Epithelial cell of proximal tubule (primary cell): ENCODE measurements around the gene RGS6. TPM values are rescaled to one million over a fixed set of nuclear protein-coding genes. Genes with fewer than 3 reads are reported as not detected.

Experiments
- DNase-seq: peaks from one replicate; pipeline ENCODE4 v3.0.0-alpha.2; 2011; ENCODE audit warnings: low read depth
- H3K4me3 ChIP-seq: 2 replicates; pipeline ENCODE4 v1.5.1; 2011; ENCODE audit warnings: low read depth, mild to moderate bottlenecking, low read length
- total RNA-seq: library from RNA; depleted of rRNA; stranded (reverse); fragments of >200 nt; gene quantifications from 2 replicates; pipeline ENCODE4 v1.2.3, GENCODE V29; 2015
- TF ChIP-seq, protein P1 (sequence below): conservative IDR thresholded peaks from 2 replicates; pipeline ENCODE4 v1.5.1; 2012; ENCODE audit warnings: low read depth, mild to moderate bottlenecking, low read length

The RGS6 gene
- total RNA-seq, 1 donor from 2014 or later: not detected

DNA sequence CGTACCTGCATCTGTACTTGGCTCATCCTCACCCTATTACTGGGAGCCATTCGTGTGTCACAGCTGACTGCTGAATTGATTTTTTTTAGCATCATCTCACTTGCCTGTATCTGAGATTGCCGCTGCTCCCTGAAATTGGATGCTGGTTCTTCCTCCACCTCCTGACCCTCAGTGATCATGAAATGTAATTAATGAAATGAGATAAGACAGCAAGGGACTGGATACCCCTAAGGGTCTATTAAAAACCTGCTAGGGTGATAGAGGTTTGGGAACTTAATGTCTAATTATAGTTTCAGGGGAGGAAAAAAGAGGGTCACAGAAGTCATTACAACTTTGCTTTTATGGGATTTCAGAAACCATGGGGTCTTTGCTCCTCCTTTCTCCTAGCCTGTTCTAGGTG, 551.1 kb downstream of the RGS6 start:
- no peak for DNase-seq
- no peak overlapping the region for H3K4me3 ChIP-seq
- TF ChIP-seq, protein P1, sequence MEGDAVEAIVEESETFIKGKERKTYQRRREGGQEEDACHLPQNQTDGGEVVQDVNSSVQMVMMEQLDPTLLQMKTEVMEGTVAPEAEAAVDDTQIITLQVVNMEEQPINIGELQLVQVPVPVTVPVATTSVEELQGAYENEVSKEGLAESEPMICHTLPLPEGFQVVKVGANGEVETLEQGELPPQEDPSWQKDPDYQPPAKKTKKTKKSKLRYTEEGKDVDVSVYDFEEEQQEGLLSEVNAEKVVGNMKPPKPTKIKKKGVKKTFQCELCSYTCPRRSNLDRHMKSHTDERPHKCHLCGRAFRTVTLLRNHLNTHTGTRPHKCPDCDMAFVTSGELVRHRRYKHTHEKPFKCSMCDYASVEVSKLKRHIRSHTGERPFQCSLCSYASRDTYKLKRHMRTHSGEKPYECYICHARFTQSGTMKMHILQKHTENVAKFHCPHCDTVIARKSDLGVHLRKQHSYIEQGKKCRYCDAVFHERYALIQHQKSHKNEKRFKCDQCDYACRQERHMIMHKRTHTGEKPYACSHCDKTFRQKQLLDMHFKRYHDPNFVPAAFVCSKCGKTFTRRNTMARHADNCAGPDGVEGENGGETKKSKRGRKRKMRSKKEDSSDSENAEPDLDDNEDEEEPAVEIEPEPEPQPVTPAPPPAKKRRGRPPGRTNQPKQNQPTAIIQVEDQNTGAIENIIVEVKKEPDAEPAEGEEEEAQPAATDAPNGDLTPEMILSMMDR: no peak

DNA sequence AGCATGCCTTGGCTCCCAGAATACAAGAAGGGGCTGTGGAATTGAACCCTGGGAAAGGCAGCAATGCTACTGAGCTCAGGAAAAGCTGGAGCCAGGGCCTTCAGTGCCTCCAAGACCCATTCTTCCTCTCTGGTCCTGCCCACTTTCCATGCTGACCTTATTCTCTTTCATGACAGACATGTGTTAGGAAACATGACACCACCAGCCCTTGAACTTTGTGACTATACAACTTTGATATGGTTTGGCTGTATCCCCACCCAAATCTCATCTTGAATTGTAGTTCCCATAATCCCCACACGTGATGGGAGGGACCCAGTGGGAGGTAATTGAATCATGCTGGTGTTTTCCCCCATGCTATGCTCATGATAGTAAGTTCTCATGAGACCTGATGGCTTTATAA, 553.5 kb downstream of the RGS6 start:
- no peak for DNase-seq
- TF ChIP-seq, protein P1: no peak
- H3K4me3 ChIP-seq: no peak overlapping the region

DNA sequence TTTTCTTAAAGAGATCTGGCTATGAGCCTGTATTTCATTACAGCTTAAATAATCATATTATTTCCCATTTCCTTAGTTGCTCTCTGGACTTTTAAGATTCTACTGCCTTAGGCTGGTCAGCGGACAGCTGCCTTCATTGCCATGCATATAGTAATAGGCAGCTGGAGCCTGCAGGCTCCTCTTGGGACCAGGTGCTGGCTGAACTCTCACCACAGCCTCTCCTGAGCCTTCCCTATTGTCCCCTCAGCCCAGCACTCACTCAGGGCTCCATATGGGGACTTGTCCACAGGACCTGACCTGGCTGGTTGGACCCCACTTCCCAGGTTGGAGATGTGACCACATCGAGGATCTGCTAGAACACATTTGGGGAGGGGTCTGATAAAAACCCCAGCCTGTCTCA, 556.3 kb downstream of the RGS6 start:
- DNase-seq: no peak
- no peak overlapping the region for H3K4me3 ChIP-seq
- TF ChIP-seq, protein P1: no peak

DNA sequence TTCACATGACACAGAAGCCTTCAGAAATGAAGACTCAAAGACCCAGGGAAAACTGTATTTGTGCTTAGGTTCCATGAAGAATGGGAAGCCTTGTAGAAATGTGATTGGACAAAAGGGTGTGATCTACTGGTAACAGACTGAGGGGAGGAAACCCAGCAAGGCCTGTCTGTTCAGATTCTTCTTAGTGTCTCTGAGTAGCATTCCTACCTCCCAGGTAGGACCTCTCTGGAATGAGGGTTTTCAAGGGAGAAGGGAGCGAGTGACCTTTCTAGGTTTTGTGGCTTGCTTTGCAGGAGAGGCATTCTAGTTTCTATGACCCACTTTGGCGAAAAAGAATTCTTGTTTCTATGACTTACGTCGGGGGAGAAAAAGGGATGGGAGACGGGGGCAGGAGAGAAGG, 560.0 kb downstream of the RGS6 start:
- no peak for DNase-seq
- TF ChIP-seq, protein P1: no peak
- no peak overlapping the region for H3K4me3 ChIP-seq

DNA sequence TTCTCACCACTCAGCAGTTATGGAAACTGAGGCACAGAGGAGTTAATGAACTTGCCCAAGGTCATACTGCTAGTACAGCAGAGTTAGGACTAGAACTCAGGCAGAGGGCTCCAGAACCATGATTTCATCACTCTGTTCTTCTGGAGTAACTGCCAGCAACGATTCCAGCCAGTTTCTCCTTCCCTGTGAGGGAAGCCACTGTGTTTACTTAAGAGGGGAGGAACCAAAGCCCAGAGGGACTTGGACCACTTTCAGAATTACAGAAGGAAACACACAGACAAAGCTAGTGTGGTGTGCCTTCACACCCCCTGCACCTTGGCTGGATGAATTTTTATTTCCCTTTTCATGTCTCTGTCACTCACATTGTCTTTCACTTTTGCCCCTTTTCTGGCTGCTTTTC, 563.4 kb downstream of the RGS6 start:
- H3K4me3 ChIP-seq: no peak overlapping the region
- TF ChIP-seq, protein P1: no peak
- DNase-seq: no peak

DNA sequence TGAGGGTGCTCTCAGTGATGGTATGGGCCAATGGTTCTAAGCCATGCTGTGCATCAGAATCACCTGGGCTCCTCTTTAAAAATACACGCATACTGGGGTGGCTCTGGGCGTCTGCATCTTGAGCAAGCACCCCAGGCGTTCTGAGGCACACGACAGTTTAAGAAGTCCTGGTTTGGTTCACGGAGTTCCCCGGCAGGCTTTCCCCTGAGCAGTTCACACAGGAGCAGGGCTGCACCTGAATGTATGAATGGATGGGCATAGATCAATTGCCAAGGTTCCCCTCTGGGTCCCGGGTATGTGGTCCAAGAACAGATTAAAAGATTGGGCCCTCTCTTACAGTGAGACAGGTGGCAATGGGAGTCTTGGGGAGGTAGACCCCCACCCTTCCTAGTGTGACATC, 566.4 kb downstream of the RGS6 start:
- H3K4me3 ChIP-seq: no peak overlapping the region
- DNase-seq: no peak
- TF ChIP-seq, protein P1: no peak

DNA sequence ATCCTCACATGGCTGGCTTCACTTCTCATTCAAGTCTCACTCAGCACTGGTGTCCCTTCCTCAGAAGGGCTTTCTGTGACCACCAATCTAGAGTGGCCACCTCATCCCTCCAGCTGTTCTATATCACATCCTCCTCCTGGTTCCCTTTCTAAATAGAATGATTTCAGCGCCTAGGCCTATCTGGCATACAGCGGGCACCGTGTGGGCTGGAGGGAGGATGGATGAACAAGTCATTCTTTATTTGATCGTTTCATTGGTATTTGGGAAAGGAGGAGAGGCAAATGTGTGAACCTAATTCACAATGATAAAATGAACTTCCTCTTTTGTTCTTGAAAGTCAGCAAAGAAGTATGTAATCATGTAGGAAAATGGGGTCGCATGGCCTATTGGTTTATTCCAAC, 567.5 kb downstream of the RGS6 start:
- no peak overlapping the region for H3K4me3 ChIP-seq
- DNase-seq: no peak
- TF ChIP-seq, protein P1: no peak
